H9 (cell line): Measurements from ENCODE around the gene IGLL5. TPM values are rescaled to one million over a fixed set of nuclear protein-coding genes. Genes with fewer than 3 reads are reported as not detected.
A peak's percentile ranks its signal among the peaks of the same experiment; 100 is the strongest.

Experiments used
- DNase-seq: peaks from one replicate; pipeline ENCODE4 v3.0.0-alpha.2; 2017
- H2AFZ ChIP-seq: one replicate; pipeline ENCODE4 v1.6.1; 2013; ENCODE audit warnings: mild to moderate bottlenecking, low read length, control low read depth, moderate library complexity
- H2AK5ac ChIP-seq: 2 replicates; pipeline ENCODE4 v1.6.1; 2013; ENCODE audit warnings: low read length, control low read depth, mixed read lengths; ENCODE audit not compliant: insufficient read length
- H2BK120ac ChIP-seq: one replicate; pipeline ENCODE4 v1.6.1; 2013; ENCODE audit warnings: low read depth, mild to moderate bottlenecking, low read length, control low read depth, inconsistent platforms; ENCODE audit not compliant: poor library complexity, severe bottlenecking
- H2BK12ac ChIP-seq: 2 replicates; pipeline ENCODE4 v1.6.1; 2013; ENCODE audit warnings: low read length, control low read depth, mixed read lengths, low read depth; ENCODE audit not compliant: insufficient read length
- H2BK15ac ChIP-seq: 2 replicates; pipeline ENCODE4 v1.6.1; 2013; ENCODE audit warnings: low read depth, low read length, control low read depth
- H2BK20ac ChIP-seq: one replicate; pipeline ENCODE4 v1.6.1; 2013; ENCODE audit warnings: low read depth, mild to moderate bottlenecking, low read length, control low read depth, inconsistent platforms; ENCODE audit not compliant: poor library complexity, severe bottlenecking
- H2BK5ac ChIP-seq: 2 replicates; pipeline ENCODE4 v1.6.1; 2013; ENCODE audit warnings: low read length, control low read depth, mixed read lengths; ENCODE audit not compliant: insufficient read length
- H3K14ac ChIP-seq: 2 replicates; pipeline ENCODE4 v1.6.1; 2013; ENCODE audit warnings: low read length, control low read depth; ENCODE audit not compliant: insufficient read depth
- H3K18ac ChIP-seq: 2 replicates; pipeline ENCODE4 v1.6.1; 2013; ENCODE audit warnings: low read depth, mild to moderate bottlenecking, mixed read lengths, low read length, control low read depth; ENCODE audit not compliant: insufficient read length
- H3K23ac ChIP-seq: 2 replicates; pipeline ENCODE4 v1.6.1; 2013; ENCODE audit warnings: low read length, control low read depth, mixed read lengths, low read depth; ENCODE audit not compliant: insufficient read length
- H3K23me2 ChIP-seq: 2 replicates; pipeline ENCODE4 v1.6.1; 2013; ENCODE audit warnings: low read depth, mild to moderate bottlenecking, mixed read lengths, low read length, control low read depth; ENCODE audit not compliant: insufficient read length, poor library complexity, severe bottlenecking
- H3K27ac ChIP-seq: 2 replicates; pipeline ENCODE4 v1.5.1; 2013; ENCODE audit warnings: low read length, control low read depth, mixed read lengths, low read depth; ENCODE audit not compliant: insufficient read length
- H3K27me3 ChIP-seq: 2 replicates; pipeline ENCODE4 v1.6.1; 2013; ENCODE audit warnings: low read length, control low read depth, inconsistent platforms; ENCODE audit not compliant: insufficient read depth
- H3K4ac ChIP-seq: 2 replicates; pipeline ENCODE4 v1.6.1; 2013; ENCODE audit warnings: low read depth, mild to moderate bottlenecking, control low read depth, inconsistent platforms, low read length, moderate library complexity
- H3K4me1 ChIP-seq: 2 replicates; pipeline ENCODE4 v1.6.1; 2013; ENCODE audit warnings: low read length, control low read depth, inconsistent platforms; ENCODE audit not compliant: insufficient read depth
- H3K4me2 ChIP-seq: 2 replicates; pipeline ENCODE4 v1.6.1; 2013; ENCODE audit warnings: low read length, control low read depth, mixed read lengths; ENCODE audit not compliant: insufficient read length, insufficient read depth
- H3K56ac ChIP-seq: 2 replicates; pipeline ENCODE4 v1.6.1; 2013; ENCODE audit warnings: low read depth, mild to moderate bottlenecking, mixed read lengths, low read length, control low read depth; ENCODE audit not compliant: insufficient read length
- H3K79me1 ChIP-seq: 2 replicates; pipeline ENCODE4 v1.6.1; 2013; ENCODE audit warnings: low read depth, mild to moderate bottlenecking, moderate library complexity, low read length, control low read depth, inconsistent platforms; ENCODE audit not compliant: insufficient read depth, poor library complexity, severe bottlenecking
- H3K79me2 ChIP-seq: 2 replicates; pipeline ENCODE4 v1.6.1; 2013; ENCODE audit warnings: low read length, control low read depth, inconsistent platforms; ENCODE audit not compliant: insufficient read depth
- H3K9ac ChIP-seq: 2 replicates; pipeline ENCODE4 v1.6.1; 2013; ENCODE audit warnings: low read length, control low read depth, mixed read lengths; ENCODE audit not compliant: insufficient read length; ENCODE audit errors: extremely low read depth
- H3K9me3 ChIP-seq: one replicate; pipeline ENCODE4 v1.6.1; 2013; ENCODE audit warnings: low read depth, low read length, inconsistent platforms; ENCODE audit not compliant: control insufficient read depth
- H3T11ph ChIP-seq: one replicate; pipeline ENCODE4 v1.6.1; 2013; ENCODE audit warnings: mild to moderate bottlenecking, low read length, control low read depth, inconsistent platforms
- H4K20me1 ChIP-seq: one replicate; pipeline ENCODE4 v1.6.1; 2013; ENCODE audit not compliant: control insufficient read depth, insufficient read length, insufficient read depth
- H4K5ac ChIP-seq: 2 replicates; pipeline ENCODE4 v1.6.1; 2013; ENCODE audit warnings: low read depth, mild to moderate bottlenecking, mixed read lengths, low read length, control low read depth; ENCODE audit not compliant: insufficient read length
- H4K8ac ChIP-seq: replicated peaks from 2 replicates; pipeline ENCODE4 v1.6.1; 2013; ENCODE audit warnings: low read length, control low read depth, mixed read lengths, low read depth; ENCODE audit not compliant: insufficient read length
- H4K91ac ChIP-seq: 2 replicates; pipeline ENCODE4 v1.6.1; 2013; ENCODE audit warnings: low read depth, mild to moderate bottlenecking, moderate library complexity, mixed read lengths, low read length, control low read depth; ENCODE audit not compliant: insufficient read length
- H3K27ac Mint-ChIP-seq, 3 experiments: 2 replicates in 2 of 3; 3 replicates in 1 of 3; pipeline ENCODE4 v1.8.0; 2020 to 2021; ENCODE audit warnings: mixed read lengths in 3 of 3, mild to moderate bottlenecking in 1 of 3, moderate library complexity in 1 of 3
- H3K27me3 Mint-ChIP-seq: 2 replicates; pipeline ENCODE4 v1.8.0; 2021; ENCODE audit warnings: low read depth, mild to moderate bottlenecking, moderate library complexity, mixed read lengths
- H3K36me3 Mint-ChIP-seq, 3 experiments: 2 replicates in 2 of 3; 3 replicates in 1 of 3; pipeline ENCODE4 v1.8.0; 2020 to 2021; ENCODE audit warnings: low read depth in 3 of 3, mixed read lengths in 3 of 3; ENCODE audit not compliant: insufficient read depth in 1 of 3
- H3K4me1 Mint-ChIP-seq, 2 experiments: 2 replicates each; pipeline ENCODE4 v1.8.0; 2020; ENCODE audit warnings: mixed read lengths in 2 of 2
- H3K4me3 Mint-ChIP-seq, 2 experiments: 2 replicates in 1 of 2; 3 replicates in 1 of 2; pipeline ENCODE4 v1.8.0; 2020 to 2021; ENCODE audit warnings: mild to moderate bottlenecking in 2 of 2, mixed read lengths in 2 of 2, moderate library complexity in 1 of 2
- H3K9me3 Mint-ChIP-seq, 2 experiments: 2 replicates in 1 of 2; 3 replicates in 1 of 2; pipeline ENCODE4 v1.8.0; 2020; ENCODE audit warnings: mild to moderate bottlenecking in 2 of 2, mixed read lengths in 2 of 2, moderate library complexity in 1 of 2
- WGBS: extraction: QIAGEN DNeasy Blood & Tissue Kit; methylation state at CpG from one replicate; pipeline ENCODE4 v1.1.7; 2013; ENCODE audit warnings: missing lambda C conversion rate, low lambda C conversion rate, mixed read lengths; ENCODE audit not compliant: insufficient read length; ENCODE audit errors: extremely low coverage; 5-methylcytosine and 5-hydroxymethylcytosine counted together
- total RNA-seq: library from RNA; stranded (reverse); gene quantifications from 2 replicates; pipeline ENCODE4 v1.2.1, GENCODE V29; 2021
- TF ChIP-seq, protein P1 (sequence below): fragments of 200-600 bp; sonication (generic); conservative IDR thresholded peaks from 3 replicates; pipeline ENCODE4 v1.8.0; 2021; ENCODE audit warnings: antibody characterized with exemption, mild to moderate bottlenecking

Gene IGLL5
- total RNA-seq, 1 experiment from 2014 or later: not detected

DNA sequence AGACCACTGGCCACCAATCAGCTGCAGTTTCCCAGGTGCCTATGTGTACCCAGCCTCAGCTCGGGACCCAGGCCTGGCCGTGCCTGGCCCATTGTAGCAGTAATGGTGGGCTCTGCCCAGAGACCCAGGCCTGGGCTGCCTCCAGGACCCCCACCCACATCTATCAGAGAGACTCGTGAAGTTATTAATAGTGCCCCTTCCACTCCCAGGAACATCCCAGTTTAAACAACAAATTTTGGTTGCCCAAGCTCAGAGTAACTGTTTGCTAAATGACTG, 42.5 kb downstream of the IGLL5 start:
- H3K4ac ChIP-seq: no peak overlapping the region
- no peak overlapping the region for H4K5ac ChIP-seq
- H3K9ac ChIP-seq: no peak overlapping the region
- no peaks in the 10 kb centered on the region for H3K23me2 ChIP-seq
- H3K79me1 ChIP-seq: no peaks in the 10 kb centered on the region
- TF ChIP-seq, protein P1, sequence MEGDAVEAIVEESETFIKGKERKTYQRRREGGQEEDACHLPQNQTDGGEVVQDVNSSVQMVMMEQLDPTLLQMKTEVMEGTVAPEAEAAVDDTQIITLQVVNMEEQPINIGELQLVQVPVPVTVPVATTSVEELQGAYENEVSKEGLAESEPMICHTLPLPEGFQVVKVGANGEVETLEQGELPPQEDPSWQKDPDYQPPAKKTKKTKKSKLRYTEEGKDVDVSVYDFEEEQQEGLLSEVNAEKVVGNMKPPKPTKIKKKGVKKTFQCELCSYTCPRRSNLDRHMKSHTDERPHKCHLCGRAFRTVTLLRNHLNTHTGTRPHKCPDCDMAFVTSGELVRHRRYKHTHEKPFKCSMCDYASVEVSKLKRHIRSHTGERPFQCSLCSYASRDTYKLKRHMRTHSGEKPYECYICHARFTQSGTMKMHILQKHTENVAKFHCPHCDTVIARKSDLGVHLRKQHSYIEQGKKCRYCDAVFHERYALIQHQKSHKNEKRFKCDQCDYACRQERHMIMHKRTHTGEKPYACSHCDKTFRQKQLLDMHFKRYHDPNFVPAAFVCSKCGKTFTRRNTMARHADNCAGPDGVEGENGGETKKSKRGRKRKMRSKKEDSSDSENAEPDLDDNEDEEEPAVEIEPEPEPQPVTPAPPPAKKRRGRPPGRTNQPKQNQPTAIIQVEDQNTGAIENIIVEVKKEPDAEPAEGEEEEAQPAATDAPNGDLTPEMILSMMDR: no peak
- no peak overlapping the region for H3K23ac ChIP-seq
- WGBS: no CpG with 5 or more reads among the region's 3 CpGs
- H2AFZ ChIP-seq: no peak overlapping the region
- no peak overlapping the region for H4K8ac ChIP-seq
- H3K27me3 ChIP-seq: peaks cover 2% of the 10 kb centered on the region; the same call in 1 of the 2 replicates
- no peaks in the 10 kb centered on the region for H3K9me3 Mint-ChIP-seq
- no peak overlapping the region for H3K56ac ChIP-seq
- H3K27me3 Mint-ChIP-seq: peaks cover 87% of the 10 kb centered on the region
- H2BK5ac ChIP-seq: no peak overlapping the region
- no peaks in the 10 kb centered on the region for H3K9me3 ChIP-seq
- H3K4me3 Mint-ChIP-seq: no peak overlapping the region
- no peak overlapping the region for H3T11ph ChIP-seq
- no peak for DNase-seq
- no peak overlapping the region for H2AK5ac ChIP-seq
- no peaks in the 10 kb centered on the region for H4K20me1 ChIP-seq
- H3K4me1 Mint-ChIP-seq: peaks cover 12 to 20% of the 10 kb centered on the region in 2 experiments
- H3K27ac ChIP-seq: no peak overlapping the region
- no peak overlapping the region for H3K14ac ChIP-seq
- H3K18ac ChIP-seq: no peak overlapping the region
- no peak overlapping the region for H3K4me2 ChIP-seq
- peaks cover 4% of the 10 kb centered on the region; the same call in 1 of the 2 replicates for H3K4me1 ChIP-seq
- no peak overlapping the region for H2BK12ac ChIP-seq
- H2BK120ac ChIP-seq: no peak overlapping the region
- H3K79me2 ChIP-seq: no peaks in the 10 kb centered on the region
- H2BK15ac ChIP-seq: no peak overlapping the region
- no peak overlapping the region for H2BK20ac ChIP-seq
- peak overlapping the region in 1 of 3 experiments; percentile 59; a peak in 1 of 7 replicates for H3K27ac Mint-ChIP-seq
- H4K91ac ChIP-seq: no peak overlapping the region
- no peaks in the 10 kb centered on the region; a peak in 1 of 7 replicates for H3K36me3 Mint-ChIP-seq
